ENCODE data around the gene INAFM2. TPM values are rescaled to one million over a fixed set of nuclear protein-coding genes. Genes with fewer than 3 reads are reported as not detected.

INAFM2 gene
- total and polyA plus RNA-seq, 2 donors (not counting 3 experiments of a cell fraction or from before 2014, with no cell fraction given), result 10.4 to 24.1 TPM

DNA sequence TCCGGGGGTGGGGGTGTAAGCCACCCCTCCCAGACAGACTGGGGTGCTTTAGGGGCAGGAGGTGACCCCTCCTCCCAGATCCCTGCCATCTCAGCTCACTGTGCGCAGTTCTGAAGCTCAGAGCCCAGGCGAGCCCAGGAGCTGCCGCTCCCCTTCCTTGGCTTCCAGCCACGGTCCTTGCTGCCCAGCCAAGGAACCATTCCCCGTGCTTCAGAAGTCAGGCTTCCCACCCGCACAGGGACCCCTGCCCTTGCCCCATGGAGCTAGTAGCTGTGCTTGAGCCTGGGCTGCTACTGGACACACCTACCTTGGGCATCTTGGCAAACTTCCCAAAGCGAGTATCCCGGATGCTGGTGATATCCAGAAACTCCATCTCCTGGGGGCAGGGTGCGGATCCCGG, 20.5 kb upstream of the INAFM2 start:
- Histone ChIP-seq H3K4me3 (replicated peaks in 1 of 3; ENCODE audit: insufficient read depth in 1 of 3, low read depth in 1 of 3, low read length in 3 of 3) (no peak overlapping the region), H3K27me3 (ENCODE audit: control insufficient read depth in 2 of 2, insufficient read depth in 2 of 2, low read length in 2 of 2) (peaks cover 5 to 11% of the 10 kb centered on the region in 2 experiments), H2AFZ (ENCODE audit: low read depth, low read length) (no peak overlapping the region), H3K9me1 (replicated peaks; ENCODE audit: control insufficient read depth, extremely low read depth, insufficient read depth, low read length) (no peaks in the 10 kb centered on the region), H3K79me2 (ENCODE audit: control insufficient read depth, insufficient read depth, low read length) (no peaks in the 10 kb centered on the region), H3K36me3 (ENCODE audit: control insufficient read depth in 2 of 2, extremely low read depth in 1 of 2, insufficient read depth in 2 of 2, low read length in 2 of 2) (no peaks in the 10 kb centered on the region), H3K9me3 (replicated peaks; ENCODE audit: control insufficient read depth, insufficient read depth, low read length) (no peaks in the 10 kb centered on the region), H4K20me1 (replicated peaks; ENCODE audit: control insufficient read depth, extremely low read depth, insufficient read depth, low read length) (no peaks in the 10 kb centered on the region), H3K9ac (replicated peaks; ENCODE audit: extremely low read depth, insufficient read depth, low read length) (no peak overlapping the region), H3K4me2 (ENCODE audit: insufficient read depth, low read length) (no peak overlapping the region), H3K27ac (ENCODE audit: insufficient read depth, low read depth, low read length) (no peak overlapping the region), H3K4me1 (ENCODE audit: control insufficient read depth, extremely low read depth, insufficient read depth, low read length) (no peaks in the 10 kb centered on the region)
- DNase-seq (ENCODE audit: low read depth, low spot score) (no peak), FAIRE-seq (no peak)
- TF ChIP-seq FOS (IDR thresholded peaks at IDR 0.05; ENCODE audit: borderline replicate concordance, insufficient read depth, low read length) (no peak), MYC (IDR thresholded peaks at IDR 0.05; ENCODE audit: low read depth, low read length) (no peak), POLR2AphosphoS5 (IDR thresholded peaks at IDR 0.05; ENCODE audit: insufficient read depth, low read depth, low read length) (no peak), GATA2 (IDR thresholded peaks at IDR 0.05; ENCODE audit: insufficient read depth, insufficient read length, low read depth, low read length) (no peak), EZH2 (IDR thresholded peaks at IDR 0.05; ENCODE audit: borderline replicate concordance, low read depth, low read length, severe bottlenecking) (no peak), JUN (IDR thresholded peaks at IDR 0.05; ENCODE audit: borderline replicate concordance, insufficient read depth, insufficient read length, low read depth) (no peak), POLR2A (IDR thresholded peaks at IDR 0.05; ENCODE audit: low read depth, low read length) (no peak)
- TF ChIP-seq, protein P1, sequence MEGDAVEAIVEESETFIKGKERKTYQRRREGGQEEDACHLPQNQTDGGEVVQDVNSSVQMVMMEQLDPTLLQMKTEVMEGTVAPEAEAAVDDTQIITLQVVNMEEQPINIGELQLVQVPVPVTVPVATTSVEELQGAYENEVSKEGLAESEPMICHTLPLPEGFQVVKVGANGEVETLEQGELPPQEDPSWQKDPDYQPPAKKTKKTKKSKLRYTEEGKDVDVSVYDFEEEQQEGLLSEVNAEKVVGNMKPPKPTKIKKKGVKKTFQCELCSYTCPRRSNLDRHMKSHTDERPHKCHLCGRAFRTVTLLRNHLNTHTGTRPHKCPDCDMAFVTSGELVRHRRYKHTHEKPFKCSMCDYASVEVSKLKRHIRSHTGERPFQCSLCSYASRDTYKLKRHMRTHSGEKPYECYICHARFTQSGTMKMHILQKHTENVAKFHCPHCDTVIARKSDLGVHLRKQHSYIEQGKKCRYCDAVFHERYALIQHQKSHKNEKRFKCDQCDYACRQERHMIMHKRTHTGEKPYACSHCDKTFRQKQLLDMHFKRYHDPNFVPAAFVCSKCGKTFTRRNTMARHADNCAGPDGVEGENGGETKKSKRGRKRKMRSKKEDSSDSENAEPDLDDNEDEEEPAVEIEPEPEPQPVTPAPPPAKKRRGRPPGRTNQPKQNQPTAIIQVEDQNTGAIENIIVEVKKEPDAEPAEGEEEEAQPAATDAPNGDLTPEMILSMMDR (IDR thresholded peaks at IDR 0.05; ENCODE audit: extremely low read depth in 1 of 2, insufficient read depth in 1 of 2, low read depth in 1 of 2, low read length in 2 of 2), result no peak
- TF ChIP-seq, protein P2, sequence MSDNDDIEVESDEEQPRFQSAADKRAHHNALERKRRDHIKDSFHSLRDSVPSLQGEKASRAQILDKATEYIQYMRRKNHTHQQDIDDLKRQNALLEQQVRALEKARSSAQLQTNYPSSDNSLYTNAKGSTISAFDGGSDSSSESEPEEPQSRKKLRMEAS (IDR thresholded peaks at IDR 0.05; ENCODE audit: insufficient read depth, insufficient read length), result no peak
- dilution Hi-C loops (cut with MboI; ENCODE audit: extremely low pct_ligation_motif_present, low sequenced_read_pairs), result no loop called here
- no TSS peak for BruUV-seq (replicated peaks)
- ChIA-PET CTCF (interaction anchor here (0.8 to 3.9 kb wide), 9 partner anchors 9 to 37 kb away, joined by 3 to 32 read pairs (median 4); no protein-coding TSS in a partner anchor), POLR2A (no interaction called here)
- intact Hi-C loops (cut with micrococcal nuclease), result no loop called here
